Activated CD8-positive, alpha-beta memory T cell treated with anti-CD3 and anti-CD28 coated beads for 24 hours (primary cell): Measurements from ENCODE around the gene HTT.
"Not testable (repeated sequence)": the region's sequence is repeated elsewhere in the genome, so short reads cannot be mapped to it uniquely, and the experiment has no call there.

ENCODE experiments used
- DNase-seq: peaks from one replicate; pipeline ENCODE4 v3.0.0-alpha.2; 2020

The HTT gene

GRCh38 chr4:3124070-3124767, 49.7 kb downstream of the HTT start:
- no peak for DNase-seq

GRCh38 chr4:3127112-3127511, 52.6 kb downstream of the HTT start:
- no peak for DNase-seq

- DNase-seq, result no peak
These were observed 53.6 kb downstream of the HTT start for GRCh38 chr4:3128058-3128457.

- DNase-seq, result no peak
These were observed 54.5 kb downstream of the HTT start for GRCh38 chr4:3128976-3129375.

GRCh38 chr4:3130201-3130600, 55.7 kb downstream of the HTT start:
- no peak for DNase-seq

- DNase-seq, result no peak
These were observed 56.3 kb downstream of the HTT start for GRCh38 chr4:3130826-3131225.

GRCh38 chr4:3134201-3134600, 59.7 kb downstream of the HTT start:
- no peak for DNase-seq

- DNase-seq, result no peak
These were observed 60.9 kb downstream of the HTT start for GRCh38 chr4:3135155-3136011.

- no peak for DNase-seq
These were observed 62.0 kb downstream of the HTT start for GRCh38 chr4:3136454-3136853.

- DNase-seq, result no peak
These were observed 63.4 kb downstream of the HTT start for GRCh38 chr4:3137908-3138307.

- no peak for DNase-seq
These were observed 70.9 kb downstream of the HTT start for GRCh38 chr4:3145234-3145924.

GRCh38 chr4:3148926-3149325, 74.4 kb downstream of the HTT start:
- DNase-seq, result no peak

- not testable (repeated sequence) for DNase-seq
These were observed 76.8 kb downstream of the HTT start for GRCh38 chr4:3151238-3151637.

GRCh38 chr4:3157366-3157765, 82.9 kb downstream of the HTT start:
- DNase-seq, result no peak

- no peak for DNase-seq
These were observed 84.4 kb downstream of the HTT start for GRCh38 chr4:3158841-3159240.

- no peak for DNase-seq
These were observed 86.0 kb downstream of the HTT start for GRCh38 chr4:3160438-3160837.

GRCh38 chr4:3161044-3161443, 86.6 kb downstream of the HTT start:
- DNase-seq, result not testable (repeated sequence)

GRCh38 chr4:3166434-3166833, 92.0 kb downstream of the HTT start:
- DNase-seq, result not testable (repeated sequence)

GRCh38 chr4:3168029-3168428, 93.5 kb downstream of the HTT start:
- DNase-seq, result no peak

GRCh38 chr4:3174371-3175338, 100.2 kb downstream of the HTT start:
- no peak for DNase-seq

- no peak for DNase-seq
These were observed 102.1 kb downstream of the HTT start for GRCh38 chr4:3176367-3177229.

- no peak for DNase-seq
These were observed 102.9 kb downstream of the HTT start for GRCh38 chr4:3177426-3177825.
